Prostate gland (tissue), 2 donors: Measurements from ENCODE around the gene BLVRB. TPM values are rescaled to one million over a fixed set of nuclear protein-coding genes. Genes with fewer than 3 reads are reported as not detected.
"Not testable (repeated sequence)": the region's sequence is repeated elsewhere in the genome, so short reads cannot be mapped to it uniquely, and the experiment has no call there.

Experiments
- DNase-seq: peaks from one replicate; pipeline ENCODE4 v3.0.0-alpha.2; 2019; ENCODE audit warnings: low spot score
- H3K27ac ChIP-seq, 2 donors: fragments of 200-600 bp; sonication (generic); 2 replicates each; pipeline ENCODE4 v1.5.1; 2017 to 2019
- H3K27me3 ChIP-seq: fragments of 200-600 bp; sonication (generic); replicated peaks from 2 replicates; pipeline ENCODE4 v1.5.1; 2019; ENCODE audit not compliant: insufficient read depth
- H3K36me3 ChIP-seq, 2 donors: fragments of 200-600 bp; sonication (generic); 1 replicate in 1 of 2; 2 replicates in 1 of 2; pipeline versions ENCODE4 v1.5.1 to v1.8.1; 2017 to 2019
- H3K4me1 ChIP-seq: fragments of 200-600 bp; sonication (generic); replicated peaks from 2 replicates; pipeline ENCODE4 v1.5.1; 2019
- H3K4me3 ChIP-seq, 2 donors: fragments of 200-600 bp; sonication (generic); 2 replicates each; pipeline ENCODE4 v1.5.1; 2017 to 2019
- H3K9me3 ChIP-seq: fragments of 200-600 bp; sonication (generic); 2 replicates; pipeline ENCODE4 v1.5.1; 2017
- CTCF ChIP-seq, 4 experiments: fragments of 200-600 bp in 2 of 4; fragments of 450-650 bp in 2 of 4; sonication (generic) in 2 of 4; IDR thresholded peaks; 1 replicate in 3 of 4; 2 replicates in 1 of 4; pipeline ENCODE4 v1.5.1; 2016 to 2019; ENCODE audit warnings: antibody characterized with exemption in 4 of 4, mild to moderate bottlenecking in 2 of 4, moderate library complexity in 2 of 4
- POLR2A ChIP-seq: fragments of 450-650 bp; IDR thresholded peaks from one replicate; pipeline ENCODE4 v1.6.1; 2016; ENCODE audit warnings: antibody characterized with exemption, mild to moderate bottlenecking
- POLR2AphosphoS5 ChIP-seq: sonication (generic); formaldehyde crosslinking; IDR thresholded peaks from one replicate; pipeline ENCODE4 v1.6.1; 2017; ENCODE audit warnings: antibody characterized with exemption
- WGBS: methylation state at CpG from one replicate; pipeline ENCODE4 v1.1.5; 2018; 5-methylcytosine and 5-hydroxymethylcytosine counted together
- intact Hi-C: fragments of 100-400 bp; cut with DNase I; formaldehyde crosslinking; loops from one replicate; pipeline ENCODE4 v1.14.2; 2022
- total RNA-seq, 2 donors: library from RNA; depleted of rRNA; stranded (reverse); fragments of >200 nt; gene quantifications; one replicate each; pipeline ENCODE4 v1.1.0, GENCODE V29; 2016

Gene BLVRB
- total RNA-seq, 2 donors from 2014 or later: 101 to 261 TPM

- Histone ChIP-seq H3K4me3 (no peak overlapping the region), H3K4me1 (no peaks in the 10 kb centered on the region), H3K9me3 (no peaks in the 10 kb centered on the region), H3K36me3 (no peaks in the 10 kb centered on the region), H3K27ac (no peak overlapping the region), H3K27me3 (no peaks in the 10 kb centered on the region)
- intact Hi-C loops: no loop called here
- no peak for DNase-seq
- TF ChIP-seq POLR2A (no peak), CTCF (IDR thresholded peaks at IDR 0.05) (no peak), POLR2AphosphoS5 (no peak)
- WGBS: 92% methylated on average over 4 of the region's 4 CpGs
Measured at GRCh38 chr19:40501599-40501998, 36.1 kb upstream of the BLVRB start.

GRCh38 chr19:40500678-40501530 lies 35.4 kb upstream of the BLVRB start:
- H3K4me1 ChIP-seq, H3K27me3 ChIP-seq, H3K36me3 ChIP-seq, DNase-seq, H3K4me3 ChIP-seq, H3K27ac ChIP-seq, intact Hi-C loops, H3K9me3 ChIP-seq: not testable (repeated sequence)
- whole genome bisulfite sequencing: 90% methylated on average over 8 of the region's 8 CpGs

- no peaks in the 10 kb centered on the region for H3K4me1 ChIP-seq
- no peak for DNase-seq
- WGBS: 86% methylated on average over 5 of the region's 5 CpGs
- H3K4me3 ChIP-seq: no peak overlapping the region
- no peaks in the 10 kb centered on the region for H3K9me3 ChIP-seq
- no peak for TF ChIP-seq POLR2A
- TF ChIP-seq POLR2AphosphoS5: no peak
- TF ChIP-seq CTCF (IDR thresholded peaks at IDR 0.05): no peak
- intact Hi-C loops: no loop called here
- no peaks in the 10 kb centered on the region for H3K36me3 ChIP-seq
- no peaks in the 10 kb centered on the region for H3K27me3 ChIP-seq
- no peak overlapping the region for H3K27ac ChIP-seq
Measured at GRCh38 chr19:40499320-40499719, 33.8 kb upstream of the BLVRB start.

- no peak for DNase-seq
- Histone ChIP-seq H3K9me3 (no peaks in the 10 kb centered on the region), H3K27me3 (no peaks in the 10 kb centered on the region), H3K4me1 (no peaks in the 10 kb centered on the region), H3K4me3 (no peak overlapping the region), H3K27ac (no peak overlapping the region), H3K36me3 (no peaks in the 10 kb centered on the region)
- intact Hi-C loops: no loop called here
- TF ChIP-seq POLR2A (no peak), POLR2AphosphoS5 (no peak), CTCF (IDR thresholded peaks at IDR 0.05) (no peak)
- WGBS: 92% methylated on average over 12 of the region's 12 CpGs
Measured at GRCh38 chr19:40497214-40497613, 31.7 kb upstream of the BLVRB start.

DNA sequence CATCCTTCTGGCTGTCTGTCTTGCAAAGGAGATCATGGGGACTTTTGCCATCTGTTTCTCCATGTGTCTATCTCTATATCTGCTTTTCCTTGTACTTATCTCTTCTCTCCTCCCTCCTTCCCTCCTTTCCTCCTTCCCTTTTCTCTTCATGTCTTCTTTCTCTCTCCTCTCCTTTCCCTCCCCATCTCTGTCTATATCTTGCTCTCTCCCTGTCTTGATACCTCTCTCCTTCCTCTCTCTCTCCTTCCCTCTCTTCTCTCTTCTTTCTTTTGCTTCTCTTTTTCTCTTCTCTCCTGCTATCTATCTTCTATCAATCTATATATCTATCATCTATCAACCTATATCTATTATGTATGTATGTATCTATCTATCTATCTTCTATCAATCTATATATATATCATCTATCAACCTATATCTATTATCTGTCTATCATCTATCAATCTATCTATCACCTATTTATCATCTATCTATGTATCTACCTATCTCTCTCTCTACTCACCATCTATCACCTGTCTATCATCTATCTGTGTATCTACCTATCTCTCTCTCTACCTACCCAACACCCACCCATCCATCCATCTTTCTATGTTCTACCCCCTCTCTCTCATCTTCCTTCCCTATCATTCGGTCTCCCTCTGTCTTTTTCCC lies 28.8 kb upstream of the BLVRB start:
- no peak overlapping the region for H3K27ac ChIP-seq
- intact Hi-C loops: no loop called here
- TF ChIP-seq CTCF (IDR thresholded peaks at IDR 0.05): no peak
- TF ChIP-seq POLR2AphosphoS5: no peak
- TF ChIP-seq POLR2A: no peak
- no peaks in the 10 kb centered on the region for H3K4me1 ChIP-seq
- no peaks in the 10 kb centered on the region for H3K9me3 ChIP-seq
- no peak overlapping the region for H3K4me3 ChIP-seq
- 84% methylated on average over 1 of the region's 1 CpG for WGBS
- no peak for DNase-seq
- no peaks in the 10 kb centered on the region for H3K27me3 ChIP-seq
- H3K36me3 ChIP-seq: no peaks in the 10 kb centered on the region
